ENCODE results near the gene USP3.

The USP3 gene

DNA sequence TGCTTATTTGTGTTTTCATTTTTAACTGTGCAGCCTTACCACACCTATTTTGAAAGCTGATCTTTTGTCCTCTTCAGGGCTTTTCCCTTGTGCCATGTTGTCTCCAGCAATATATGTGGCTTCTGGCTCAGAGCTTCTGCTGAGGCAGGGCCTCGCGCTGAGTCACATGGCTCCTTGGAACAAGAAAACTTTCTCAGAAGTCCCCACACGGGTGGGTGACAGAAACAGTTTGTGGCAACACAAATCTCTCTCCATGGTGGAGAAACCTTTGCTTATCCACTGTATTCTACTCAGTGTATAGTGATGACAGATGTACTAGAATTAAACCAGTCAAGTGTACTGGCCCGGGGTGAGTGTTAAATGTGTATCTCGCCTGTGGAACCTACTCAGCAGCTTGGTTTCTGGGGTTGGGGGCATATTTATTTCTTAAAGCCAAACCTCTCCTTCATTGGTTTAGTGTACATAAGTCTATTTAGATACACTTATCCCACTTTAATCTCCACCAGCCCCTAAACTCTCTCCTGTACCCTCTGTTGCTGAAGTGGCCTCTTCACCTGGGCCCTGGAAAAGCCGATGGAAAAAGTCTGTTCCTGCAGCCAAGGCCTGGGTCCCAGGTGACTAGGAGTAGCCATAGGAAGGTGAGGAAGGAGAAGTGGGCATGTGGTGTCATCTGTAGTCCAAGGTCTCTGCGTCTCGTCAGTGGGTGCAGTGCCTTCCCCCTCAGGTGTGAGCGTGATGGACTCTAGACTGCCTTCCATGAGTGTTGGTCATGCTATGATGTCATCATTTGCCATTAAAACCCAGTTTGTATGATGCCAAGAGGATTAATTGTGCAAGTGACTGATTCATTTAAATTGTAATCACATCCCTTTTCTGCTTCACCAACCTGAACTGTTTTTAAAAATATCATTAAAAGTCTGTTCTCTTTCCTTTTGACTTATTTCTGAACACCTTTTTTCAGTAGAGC is 89.6 kb downstream of the USP3 start:
- no peak for DNase-seq (ENCODE audit: low read depth)

DNA sequence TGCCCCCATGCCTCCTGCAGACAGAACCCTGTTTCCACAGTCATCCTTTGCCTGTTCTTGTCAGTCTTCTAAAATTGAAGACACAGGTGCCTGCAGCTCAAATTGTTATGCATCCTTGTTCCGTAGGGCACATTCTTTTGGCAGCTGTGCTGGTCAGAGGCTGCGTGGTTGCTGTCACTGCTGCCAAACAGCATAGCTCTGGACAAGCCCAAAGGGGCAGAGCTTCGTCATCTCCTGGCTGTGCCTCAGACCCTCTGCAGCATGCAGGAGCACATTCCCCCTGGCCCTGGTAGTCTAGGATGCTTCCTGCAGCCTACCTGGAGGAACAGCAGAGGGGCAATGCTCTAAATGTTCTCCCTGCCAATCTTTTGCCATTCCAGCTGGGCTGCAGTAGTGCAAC is 90.7 kb downstream of the USP3 start:
- no peak for DNase-seq (ENCODE audit: low read depth)

DNA sequence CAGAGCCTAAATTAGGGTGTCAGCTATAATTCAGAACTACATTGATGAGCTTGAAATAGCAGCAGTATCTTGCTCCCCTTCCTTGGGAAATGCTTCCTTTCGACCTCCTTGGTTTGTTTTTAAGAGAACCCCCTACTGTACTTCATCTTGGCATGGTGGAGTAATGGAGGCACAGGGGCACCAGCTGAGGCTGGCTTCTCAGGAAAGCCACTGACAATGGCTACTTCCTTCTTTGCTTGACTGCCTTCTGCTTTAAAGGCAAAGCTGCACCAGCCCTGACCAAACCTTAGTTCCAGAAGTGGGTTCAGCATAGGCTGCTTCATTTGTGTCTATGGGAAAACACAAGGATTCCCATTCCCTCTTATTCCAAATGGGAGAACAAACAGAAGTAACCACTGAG is 91.3 kb downstream of the USP3 start:
- no peak for DNase-seq (ENCODE audit: low read depth)

- DNase-seq (ENCODE audit: low read depth) = no peak
These were observed 92.3 kb downstream of the USP3 start for GRCh38 chr15:63596676-63597037.

GRCh38 chr15:63597038-63597790 is 92.8 kb downstream of the USP3 start, which contains the start of gene FBXL22:
Gene FBXL22, plus strand, starts transcription at chr15:63597387. Its CDS starts 6 bp downstream, at chr15:63597393.
- no peak for DNase-seq (ENCODE audit: low read depth)

DNA sequence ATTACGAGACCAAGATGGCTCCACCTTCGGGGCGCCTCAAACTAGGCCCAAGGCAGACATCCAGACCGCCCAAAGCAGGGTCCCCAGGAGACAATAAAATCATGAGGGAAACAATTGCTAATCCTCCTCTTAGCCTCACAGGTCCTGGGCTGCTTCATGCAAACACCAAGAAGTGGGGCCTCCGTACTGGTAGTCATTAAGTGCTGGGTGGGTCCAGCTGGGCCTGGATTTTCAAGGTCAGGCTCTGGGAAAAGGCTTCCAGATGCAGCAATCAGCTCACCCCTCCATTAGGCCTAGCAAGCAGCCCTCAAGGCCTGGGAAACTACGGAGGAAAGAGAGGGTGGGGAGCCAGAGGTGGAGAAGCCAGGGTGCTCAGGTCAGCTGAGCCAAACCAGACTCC is 93.4 kb downstream of the USP3 start:
- no peak for DNase-seq (ENCODE audit: low read depth)

- DNase-seq (ENCODE audit: low read depth) = no peak
These were observed 94.3 kb downstream of the USP3 start for GRCh38 chr15:63598473-63599400.

DNA sequence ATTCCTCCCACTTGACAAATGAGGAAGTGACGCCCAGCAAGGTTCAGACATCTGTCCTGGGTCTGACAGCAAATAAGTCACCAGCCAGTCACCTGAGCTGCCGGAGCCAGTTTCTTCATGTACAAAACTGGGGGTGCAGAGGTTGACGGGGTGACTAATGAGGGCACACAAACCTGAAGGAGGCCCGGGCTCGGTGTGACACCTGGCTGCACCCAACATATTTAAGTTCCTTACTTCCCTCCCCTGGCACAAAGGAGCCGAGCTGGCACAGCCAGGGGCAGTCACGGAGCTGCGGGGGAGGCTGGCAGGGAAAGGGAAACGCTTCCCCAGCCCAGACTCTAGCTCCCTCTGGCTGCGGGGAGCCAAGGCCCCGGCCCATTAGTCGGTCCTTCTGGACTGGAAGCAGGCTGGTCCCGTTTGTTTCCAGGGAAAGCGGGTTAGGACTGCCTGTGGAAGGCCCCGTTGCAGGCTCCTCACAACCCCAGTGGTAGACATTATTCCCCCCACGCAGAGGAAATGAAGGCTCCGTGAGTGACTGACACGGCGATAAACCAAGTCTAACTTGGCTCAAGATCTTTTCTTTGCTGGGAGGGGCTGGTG is 95.1 kb downstream of the USP3 start:
- DNase-seq (ENCODE audit: low read depth) = no peak

- DNase-seq (ENCODE audit: low read depth) = no peak
These were observed 95.7 kb downstream of the USP3 start for GRCh38 chr15:63600001-63600615.

- peak; percentile 83 for DNase-seq (ENCODE audit: low read depth)
These were observed 96.2 kb downstream of the USP3 start for GRCh38 chr15:63600616-63601025.

DNA sequence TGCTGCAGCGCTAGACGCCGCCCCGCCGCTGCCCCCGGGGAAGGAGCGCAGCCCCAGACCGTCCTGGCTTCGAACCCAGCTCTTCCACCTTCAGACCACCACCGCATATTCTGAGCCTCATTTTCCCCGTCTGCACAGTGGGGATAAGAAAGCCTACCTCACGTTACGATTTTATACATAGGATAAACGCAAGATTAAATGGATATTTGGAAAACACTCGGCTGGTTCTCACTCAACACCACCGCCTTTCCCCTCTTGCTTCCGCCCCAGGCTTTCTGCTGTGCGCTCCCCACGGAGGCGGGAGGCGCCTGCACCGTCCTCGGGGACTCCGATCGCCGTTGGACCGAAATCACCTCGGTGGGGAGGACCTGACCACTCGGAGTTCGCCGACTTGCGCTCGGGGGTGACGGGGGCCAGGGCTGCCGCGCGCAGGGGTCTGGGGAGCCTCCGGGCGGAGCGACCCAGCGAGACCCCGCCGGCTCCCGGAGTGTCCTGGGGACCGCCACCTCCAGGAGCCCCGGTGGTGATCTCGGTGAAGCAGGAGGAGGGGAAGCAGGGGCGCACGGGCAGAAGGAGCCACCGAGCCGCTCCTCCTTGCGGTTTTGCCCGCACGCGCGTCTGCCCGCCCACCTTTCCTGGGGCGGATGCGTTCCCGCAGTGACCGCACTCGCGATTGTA is 96.8 kb downstream of the USP3 start:
- DNase-seq (ENCODE audit: low read depth) = peak; percentile 33

DNA sequence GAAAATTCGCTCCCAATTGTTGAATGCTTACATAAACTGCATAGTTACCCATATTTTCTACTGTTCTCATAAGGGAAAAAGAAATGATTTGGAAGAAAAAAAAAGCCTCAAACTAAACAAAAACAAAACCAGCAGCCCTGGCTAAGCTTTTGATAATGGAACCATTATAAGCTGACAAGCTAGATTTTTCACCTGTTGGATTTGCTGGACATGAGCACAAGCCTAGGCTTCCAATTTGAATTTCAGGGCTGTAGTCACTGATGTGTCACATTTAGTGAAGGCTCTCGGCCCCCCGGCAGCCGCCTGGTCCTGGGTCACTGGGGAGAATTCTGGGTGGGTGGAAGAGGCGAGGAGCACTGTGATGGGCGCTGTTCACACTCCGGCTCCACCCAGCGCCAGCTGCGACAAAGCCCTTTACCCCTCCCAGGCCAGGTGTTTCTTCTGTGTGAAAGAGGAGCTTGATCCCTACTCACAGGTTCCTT is 97.4 kb downstream of the USP3 start:
- DNase-seq (ENCODE audit: low read depth) = no peak

GRCh38 chr15:63602595-63602994 is 98.2 kb downstream of the USP3 start:
- no peak for DNase-seq (ENCODE audit: low read depth)

DNA sequence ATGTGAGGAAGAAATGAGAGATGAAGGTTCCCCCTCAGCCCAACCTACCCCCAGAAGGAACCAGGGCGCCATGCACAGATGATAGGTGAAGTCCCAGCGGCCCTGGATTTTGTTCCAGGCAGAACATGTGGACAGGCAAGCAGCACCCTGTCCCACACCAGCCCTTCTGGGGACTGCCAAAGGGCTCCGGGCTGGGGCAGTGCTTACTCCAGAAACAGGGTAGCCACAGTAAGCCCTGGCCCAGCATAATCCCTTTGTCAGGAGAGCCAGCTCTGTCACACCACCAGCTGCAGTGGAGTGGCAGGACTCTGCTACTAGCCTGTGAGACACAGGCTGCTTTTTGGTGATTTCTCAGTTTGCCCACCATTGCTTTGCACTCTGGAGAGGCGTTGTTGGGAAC is 99.1 kb downstream of the USP3 start:
- DNase-seq (ENCODE audit: low read depth) = no peak

- DNase-seq (ENCODE audit: low read depth) = no peak
These were observed 99.9 kb downstream of the USP3 start for GRCh38 chr15:63604281-63604680.

DNA sequence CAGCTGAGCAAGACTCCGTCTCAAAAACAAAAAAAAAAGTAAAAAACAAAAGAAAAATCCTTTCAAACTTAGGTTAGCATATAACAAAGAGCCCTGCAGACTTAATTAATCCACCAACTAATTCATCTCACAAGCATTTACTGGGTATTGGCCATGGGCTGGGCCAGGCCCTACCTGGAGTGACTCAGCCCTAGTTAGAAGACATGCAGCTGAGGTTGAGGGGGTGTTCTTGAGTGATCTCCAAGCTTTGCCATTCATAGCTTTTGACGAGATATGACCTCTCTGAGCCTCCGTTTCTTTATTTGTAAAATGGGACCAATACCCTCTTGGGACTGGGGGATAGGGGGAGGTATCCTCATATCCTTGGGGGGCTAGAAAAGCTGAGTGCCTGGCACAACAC is 100.6 kb downstream of the USP3 start:
- no peak for DNase-seq (ENCODE audit: low read depth)

DNA sequence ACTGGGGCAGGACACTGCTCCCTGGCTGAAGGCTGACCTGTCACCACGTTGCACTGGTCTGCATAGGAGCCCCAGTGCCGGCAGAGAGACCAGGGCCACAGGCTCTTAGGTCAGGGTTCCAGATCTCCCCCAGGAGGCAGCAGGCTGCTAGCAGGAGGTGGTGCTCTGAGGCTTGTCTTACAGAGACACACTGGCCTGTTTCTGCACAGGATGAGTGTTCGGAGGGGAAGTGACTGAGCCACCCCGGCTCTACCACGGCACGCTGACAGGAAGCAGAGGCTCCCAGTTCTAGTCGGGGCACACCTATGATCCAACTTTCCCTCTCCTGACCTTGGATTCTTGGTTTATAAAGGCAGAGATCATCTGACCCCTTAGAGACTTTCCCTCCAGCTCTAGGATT is 101.4 kb downstream of the USP3 start:
- no peak for DNase-seq (ENCODE audit: low read depth)

DNA sequence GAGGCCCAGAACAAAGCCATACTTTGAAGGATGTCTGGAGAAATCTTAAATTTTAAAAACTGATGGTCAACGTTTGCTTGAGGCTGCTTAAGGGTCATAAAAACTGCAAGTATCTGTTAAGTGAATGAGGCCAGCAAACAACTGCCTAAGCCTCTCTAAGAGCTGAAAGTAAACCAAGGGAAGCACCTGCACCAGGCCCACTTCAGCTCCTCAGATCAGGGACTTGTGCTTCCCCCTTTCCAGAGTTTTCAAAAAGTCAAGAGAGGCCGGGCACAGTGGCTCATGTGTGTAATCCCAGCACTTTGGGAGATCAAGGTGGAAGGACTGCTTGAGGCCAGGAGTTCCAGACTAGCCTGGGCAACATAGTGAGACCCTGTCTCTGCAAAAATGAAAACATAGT is 101.9 kb downstream of the USP3 start:
- no peak for DNase-seq (ENCODE audit: low read depth)

GRCh38 chr15:63608989-63609388 is 104.6 kb downstream of the USP3 start:
- DNase-seq (ENCODE audit: low read depth) = no peak

DNA sequence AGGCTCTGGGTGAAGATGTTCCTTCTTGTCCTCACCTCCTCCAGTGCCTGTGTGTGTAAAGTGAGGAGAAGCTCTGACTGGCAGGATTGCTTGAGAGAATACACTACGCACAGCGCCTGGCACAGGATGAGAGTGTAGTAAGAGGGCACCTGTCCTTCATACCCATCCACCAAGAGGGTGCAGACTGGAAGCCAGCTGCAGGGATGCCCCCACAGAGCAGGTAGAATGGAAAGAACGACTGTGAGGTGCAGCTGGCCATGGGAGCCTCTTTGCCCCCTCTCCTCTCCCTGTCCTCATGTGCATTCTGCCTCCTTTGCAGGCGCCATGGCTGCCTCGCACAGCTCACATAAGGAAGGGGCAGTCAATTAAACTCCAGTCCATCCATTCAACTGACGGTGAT is 105.1 kb downstream of the USP3 start:
- DNase-seq (ENCODE audit: low read depth) = no peak
